Measurements from ENCODE around the gene MDGA2. TPM values are rescaled to one million over a fixed set of nuclear protein-coding genes. Genes with fewer than 3 reads are reported as not detected.

MDGA2 gene
- total and polyA plus RNA-seq, 2 of the 8 experiments (the other 6 are each of a cell fraction or from before 2014, with no cell fraction given), result 0.11 to 0.69 TPM

DNA sequence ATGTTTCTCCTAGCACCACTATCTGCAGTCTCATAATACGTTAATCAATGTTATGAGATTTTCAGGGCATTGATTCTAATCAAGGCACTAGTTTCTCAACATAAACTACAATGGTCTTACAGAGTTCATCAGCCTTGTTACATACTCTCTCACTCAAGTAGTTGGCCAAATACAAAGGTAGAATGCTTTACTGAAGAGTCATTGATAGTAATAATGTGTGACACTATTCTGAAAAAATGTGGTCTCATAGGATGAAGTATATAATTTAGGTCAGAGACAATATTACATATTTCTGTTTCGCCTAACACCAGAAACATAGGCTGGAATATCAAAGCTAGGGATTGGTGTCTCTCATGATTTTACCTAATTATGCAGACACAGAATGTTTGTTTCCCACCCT is 35.2 kb upstream of the MDGA2 start:
- Histone ChIP-seq H3K27me3 (replicated peaks in 1 of 4; ENCODE audit: control insufficient read depth in 3 of 4, extremely low read depth in 1 of 4, insufficient read depth in 3 of 4, low read length in 3 of 4) (no peaks in the 10 kb centered on the region), H2AFZ (ENCODE audit: low read length) (no peak overlapping the region), H2BK20ac (ENCODE audit: low read length) (no peak overlapping the region), H4K5ac (ENCODE audit: insufficient read length, low read depth, low read length) (no peak overlapping the region), H2BK120ac (replicated peaks; ENCODE audit: low read depth, low read length) (no peak overlapping the region), H3K56ac (replicated peaks; ENCODE audit: insufficient read length, low read depth, low read length) (no peak overlapping the region), H3K23me2 (ENCODE audit: low read depth, low read length) (no peaks in the 10 kb centered on the region), H3K23ac (ENCODE audit: insufficient read length) (no peak overlapping the region), H3K27ac (ENCODE audit: low read depth, low read length) (no peak overlapping the region), H4K20me1 (replicated peaks in 1 of 2; ENCODE audit: control insufficient read depth in 1 of 2, insufficient read depth in 2 of 2, low read length in 2 of 2) (no peaks in the 10 kb centered on the region), H3K4me1 (replicated peaks in 1 of 4; ENCODE audit: control insufficient read depth in 3 of 4, insufficient read depth in 4 of 4, low read length in 3 of 4) (no peaks in the 10 kb centered on the region), H3K4me2 (ENCODE audit: insufficient read depth in 1 of 2, low read depth in 2 of 2, low read length in 2 of 2) (no peak overlapping the region), H2BK15ac (ENCODE audit: low read length) (no peak overlapping the region), H3K14ac (ENCODE audit: insufficient read length) (no peak overlapping the region), H2BK12ac (ENCODE audit: low read depth, low read length) (no peak overlapping the region), H4K91ac (replicated peaks; ENCODE audit: insufficient read length, low read length) (no peak overlapping the region), H4K8ac (ENCODE audit: extremely low read depth, insufficient read depth, low read length) (no peak overlapping the region), H3K79me1 (ENCODE audit: low read depth, low read length) (no peaks in the 10 kb centered on the region), H3K9me3 (ENCODE audit: insufficient read depth in 2 of 2, low read depth in 1 of 2, low read length in 1 of 2) (no peaks in the 10 kb centered on the region), H2BK5ac (ENCODE audit: low read depth, low read length) (no peak overlapping the region), H3K4ac (replicated peaks; ENCODE audit: insufficient read length, low read depth, low read length) (no peak overlapping the region), H3K4me3 (ENCODE audit: extremely low read depth in 1 of 4, insufficient read depth in 2 of 4, low read depth in 3 of 4, low read length in 4 of 4) (no peak overlapping the region), H3K79me2 (ENCODE audit: control insufficient read depth in 1 of 2, insufficient read depth in 2 of 2, low read length in 2 of 2) (no peaks in the 10 kb centered on the region), H3K18ac (ENCODE audit: extremely low read depth, low read length) (no peak overlapping the region), H3K36me3 (ENCODE audit: control insufficient read depth in 2 of 4, insufficient read depth in 4 of 4, low read length in 3 of 4) (no peaks in the 10 kb centered on the region), H2AK5ac (ENCODE audit: low read depth, low read length) (no peak overlapping the region), H3K9ac (replicated peaks in 1 of 4; ENCODE audit: extremely low read depth in 1 of 4, low read depth in 3 of 4, low read length in 3 of 4) (no peak overlapping the region)
- CTCF ChIA-PET (ENCODE audit: partially characterized antibody), result no interaction called here
- no peak for TF ChIP-seq ZNF274 (IDR thresholded peaks at IDR 0.05; ENCODE audit: borderline replicate concordance, extremely low read depth, low read length)
- TF ChIP-seq SUZ12 (IDR thresholded peaks at IDR 0.05; ENCODE audit: low read length), result no peak
- TF ChIP-seq CHD2 (IDR thresholded peaks at IDR 0.05; ENCODE audit: low read length), result no peak
- TF ChIP-seq SIRT6 (IDR thresholded peaks at IDR 0.05; ENCODE audit: low read length), result no peak
- no peak for TF ChIP-seq PHF8 (conservative IDR thresholded peaks at IDR 0.05; ENCODE audit: low read depth, low read length)
- TF ChIP-seq CEBPB (IDR thresholded peaks at IDR 0.05; ENCODE audit: low read depth, low read length), result no peak
- no peak for TF ChIP-seq RBBP5 (IDR thresholded peaks at IDR 0.05; ENCODE audit: borderline replicate concordance, low read depth, low read length)
- no peak for TF ChIP-seq JUN (IDR thresholded peaks at IDR 0.05; ENCODE audit: low read depth, low read length)
- TF ChIP-seq RFX5 (IDR thresholded peaks at IDR 0.05; ENCODE audit: borderline replicate concordance, low read depth, low read length), result no peak
- TF ChIP-seq, protein P1, sequence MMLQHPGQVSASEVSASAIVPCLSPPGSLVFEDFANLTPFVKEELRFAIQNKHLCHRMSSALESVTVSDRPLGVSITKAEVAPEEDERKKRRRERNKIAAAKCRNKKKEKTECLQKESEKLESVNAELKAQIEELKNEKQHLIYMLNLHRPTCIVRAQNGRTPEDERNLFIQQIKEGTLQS (IDR thresholded peaks at IDR 0.05; ENCODE audit: insufficient read depth, low read depth, low read length), result no peak
- TF ChIP-seq, protein P2, sequence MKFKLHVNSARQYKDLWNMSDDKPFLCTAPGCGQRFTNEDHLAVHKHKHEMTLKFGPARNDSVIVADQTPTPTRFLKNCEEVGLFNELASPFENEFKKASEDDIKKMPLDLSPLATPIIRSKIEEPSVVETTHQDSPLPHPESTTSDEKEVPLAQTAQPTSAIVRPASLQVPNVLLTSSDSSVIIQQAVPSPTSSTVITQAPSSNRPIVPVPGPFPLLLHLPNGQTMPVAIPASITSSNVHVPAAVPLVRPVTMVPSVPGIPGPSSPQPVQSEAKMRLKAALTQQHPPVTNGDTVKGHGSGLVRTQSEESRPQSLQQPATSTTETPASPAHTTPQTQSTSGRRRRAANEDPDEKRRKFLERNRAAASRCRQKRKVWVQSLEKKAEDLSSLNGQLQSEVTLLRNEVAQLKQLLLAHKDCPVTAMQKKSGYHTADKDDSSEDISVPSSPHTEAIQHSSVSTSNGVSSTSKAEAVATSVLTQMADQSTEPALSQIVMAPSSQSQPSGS (IDR thresholded peaks at IDR 0.05; ENCODE audit: low read length), result no peak
- TF ChIP-seq HDAC2 (IDR thresholded peaks at IDR 0.05; ENCODE audit: borderline replicate concordance in 1 of 2, low read depth in 2 of 2, low read length in 2 of 2), result no peak
- no peak for TF ChIP-seq TAF7 (optimal IDR thresholded peaks at IDR 0.05; ENCODE audit: borderline replicate concordance, low read depth, low read length)
- FAIRE-seq (no peak), DNase-seq (ENCODE audit: low read depth in 1 of 2, low spot score in 2 of 2) (no peak)
- 82% methylated on average over 2 of the region's 2 CpGs; no CpG with 5 or more reads in 1 of the 2 experiments for WGBS, 2 experiments (ENCODE audit: extremely low coverage in 1 of 2, insufficient coverage in 1 of 2, insufficient read length in 1 of 2, insufficient replicate concordance in 2 of 2, low coverage in 1 of 2, low lambda C conversion rate in 2 of 2, missing lambda C conversion rate in 1 of 2)
- POLR2A ChIA-PET (ENCODE audit: partially characterized antibody), result no interaction called here

Data from H1 (cell line).